Measurements from ENCODE around the gene EIF3J. TPM values are rescaled to one million over a fixed set of nuclear protein-coding genes. Genes with fewer than 3 reads are reported as not detected.
"Not testable (repeated sequence)": the region's sequence is repeated elsewhere in the genome, so short reads cannot be mapped to it uniquely, and the experiment has no call there.

The EIF3J gene
- total and polyA plus RNA-seq, 2 experiments from 2014 or later, result 25.2 to 35.9 TPM

- Histone ChIP-seq H3K4me2 (ENCODE audit: unreplicated experiment) (no peak overlapping the region), H2AFZ (no peak overlapping the region), H3F3A (ENCODE audit: insufficient read depth) (peaks cover 18% of the 10 kb centered on the region), H3K9me2 (ENCODE audit: insufficient read depth) (no peaks in the 10 kb centered on the region), H3K36me3 (ENCODE audit: low read depth) (peaks cover 39% of the 10 kb centered on the region), H3K27ac (peak overlapping the region; percentile 23), H3K4me1 (ENCODE audit: insufficient read depth) (peaks cover 12% of the 10 kb centered on the region), H4K20me1 (ENCODE audit: insufficient read depth) (no peaks in the 10 kb centered on the region), H3K9ac (peak overlapping the region; percentile 44; the same call in 1 of the 2 replicates), H3K27me3 (replicated peaks; ENCODE audit: insufficient read depth) (no peaks in the 10 kb centered on the region), H3K4me3 (no peak overlapping the region), H3K9me3 (ENCODE audit: low read depth) (no peaks in the 10 kb centered on the region), H3K79me2 (ENCODE audit: insufficient read depth) (peaks cover 100% of the 10 kb centered on the region)
- TF ChIP-seq EZH2phosphoT487 (IDR thresholded peaks at IDR 0.05; ENCODE audit: insufficient read depth, low read depth), result no peak
- TF ChIP-seq EZH2 (IDR thresholded peaks at IDR 0.05; ENCODE audit: insufficient read depth, poor library complexity, severe bottlenecking), result no peak
- WGBS, 2 experiments (ENCODE audit: low coverage in 1 of 2, low lambda C conversion rate in 2 of 2, missing lambda C conversion rate in 2 of 2), result 35 to 47% methylated on average over 3 of the region's 3 CpGs
- in situ Hi-C loops (cut with MboI), result no loop called here
- peak; percentile 66 for DNase-seq
These were observed 13.3 kb downstream of the EIF3J start for GRCh38 chr15:44550256-44550655.

DNA sequence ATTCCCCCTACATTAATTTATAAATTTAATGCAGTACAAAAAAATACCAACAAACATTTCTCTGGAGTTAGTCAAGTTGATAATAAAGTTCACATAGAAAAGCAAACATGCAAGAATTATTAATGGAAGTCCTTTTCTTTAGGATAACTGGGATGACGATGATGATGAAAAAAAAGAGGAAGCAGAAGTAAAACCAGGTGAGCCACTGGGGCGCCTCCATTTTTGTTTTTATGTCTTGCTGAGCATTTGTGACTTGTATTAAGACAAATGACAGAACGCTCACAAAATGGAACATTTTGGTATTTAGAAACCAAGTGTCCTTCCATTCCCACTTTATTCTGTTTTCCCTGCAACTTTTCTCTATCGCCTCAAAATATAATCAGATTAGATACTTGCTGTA, 13.8 kb downstream of the EIF3J start:
- H4K20me1 ChIP-seq (ENCODE audit: insufficient read depth), result no peaks in the 10 kb centered on the region
- DNase-seq, result no peak
- H3K27me3 ChIP-seq (replicated peaks; ENCODE audit: insufficient read depth), result no peaks in the 10 kb centered on the region
- no peak overlapping the region for H3K9ac ChIP-seq
- H3F3A ChIP-seq (ENCODE audit: insufficient read depth), result peaks cover 16% of the 10 kb centered on the region
- no peaks in the 10 kb centered on the region for H3K9me2 ChIP-seq (ENCODE audit: insufficient read depth)
- no peak overlapping the region for H3K27ac ChIP-seq
- in situ Hi-C loops (cut with MboI), result no loop called here
- peaks cover 44% of the 10 kb centered on the region for H3K36me3 ChIP-seq (ENCODE audit: low read depth)
- peaks cover 11% of the 10 kb centered on the region for H3K4me1 ChIP-seq (ENCODE audit: insufficient read depth)
- H3K4me2 ChIP-seq (ENCODE audit: unreplicated experiment), result no peak overlapping the region
- no peak overlapping the region for H2AFZ ChIP-seq
- WGBS, 2 experiments (ENCODE audit: low coverage in 1 of 2, low lambda C conversion rate in 2 of 2, missing lambda C conversion rate in 2 of 2), result 95 to 99% methylated on average over 4 of the region's 4 CpGs
- H3K79me2 ChIP-seq (ENCODE audit: insufficient read depth), result peaks cover 100% of the 10 kb centered on the region
- no peak overlapping the region for H3K4me3 ChIP-seq
- H3K9me3 ChIP-seq (ENCODE audit: low read depth), result no peaks in the 10 kb centered on the region
- TF ChIP-seq EZH2phosphoT487 (IDR thresholded peaks at IDR 0.05; ENCODE audit: insufficient read depth, low read depth) (no peak), EZH2 (IDR thresholded peaks at IDR 0.05; ENCODE audit: insufficient read depth, poor library complexity, severe bottlenecking) (no peak)

DNA sequence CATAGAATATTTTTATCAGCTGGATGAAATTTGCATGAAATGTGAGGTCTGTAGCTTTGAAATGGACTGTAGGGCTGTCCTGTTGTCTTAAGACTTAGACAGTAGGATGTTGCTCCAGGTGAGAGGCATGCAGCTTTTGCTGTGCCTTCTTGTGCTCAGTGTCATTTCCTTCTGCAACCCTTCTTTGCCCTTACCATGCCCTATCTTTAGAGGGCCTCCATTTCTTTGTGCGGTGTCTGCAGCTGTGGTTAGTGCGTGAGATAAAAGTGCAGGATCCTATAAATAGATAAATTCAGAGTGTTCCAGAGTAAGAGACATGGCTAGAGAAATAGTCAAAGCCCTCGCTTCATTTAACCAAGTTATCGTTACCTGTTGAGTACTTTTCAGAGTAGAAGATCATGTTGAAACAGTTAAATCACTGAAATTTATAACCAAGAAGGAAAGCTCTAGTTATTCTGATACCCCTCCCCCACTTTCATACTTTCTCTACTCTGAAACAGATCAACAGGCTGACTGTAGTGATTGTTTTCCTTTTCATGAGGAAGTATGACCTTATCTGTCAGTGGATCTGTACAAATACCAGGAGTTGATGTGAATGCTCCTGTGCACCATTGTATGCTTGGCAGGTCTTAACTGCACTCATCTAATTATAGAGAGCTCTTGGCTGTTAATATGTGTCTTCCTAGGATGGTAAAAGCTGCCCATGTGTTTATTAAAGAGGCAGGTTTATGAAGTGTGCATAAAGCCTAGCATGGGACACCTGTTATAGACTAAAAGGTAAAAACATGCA, 18.2 kb downstream of the EIF3J start:
- Histone ChIP-seq H3K27me3 (replicated peaks; ENCODE audit: insufficient read depth) (no peaks in the 10 kb centered on the region), H3K9me3 (ENCODE audit: low read depth) (no peaks in the 10 kb centered on the region), H2AFZ (no peak overlapping the region), H3K36me3 (ENCODE audit: low read depth) (peaks cover 79% of the 10 kb centered on the region), H3K4me3 (no peak overlapping the region), H3K9me2 (ENCODE audit: insufficient read depth) (no peaks in the 10 kb centered on the region), H3K79me2 (ENCODE audit: insufficient read depth) (peaks cover 87% of the 10 kb centered on the region), H3K27ac (no peak overlapping the region), H3K4me1 (ENCODE audit: insufficient read depth) (no peaks in the 10 kb centered on the region), H3K4me2 (ENCODE audit: unreplicated experiment) (no peak overlapping the region), H3F3A (ENCODE audit: insufficient read depth) (peaks cover 7% of the 10 kb centered on the region; the same call in 1 of the 2 replicates), H4K20me1 (ENCODE audit: insufficient read depth) (no peaks in the 10 kb centered on the region), H3K9ac (no peak overlapping the region)
- WGBS, 2 experiments (ENCODE audit: low coverage in 1 of 2, low lambda C conversion rate in 2 of 2, missing lambda C conversion rate in 2 of 2), result 96% methylated on average over 4 of the region's 4 CpGs
- TF ChIP-seq EZH2 (IDR thresholded peaks at IDR 0.05; ENCODE audit: insufficient read depth, poor library complexity, severe bottlenecking), result no peak
- no peak for TF ChIP-seq EZH2phosphoT487 (IDR thresholded peaks at IDR 0.05; ENCODE audit: insufficient read depth, low read depth)
- in situ Hi-C loops (cut with MboI), result no loop called here
- no peak for DNase-seq

GRCh38 chr15:44560926-44561325, 24.0 kb downstream of the EIF3J start:
- H3K9ac ChIP-seq; H2AFZ ChIP-seq; H3K4me1 ChIP-seq (ENCODE audit: insufficient read depth); H3K4me3 ChIP-seq; DNase-seq; H3K4me2 ChIP-seq (ENCODE audit: unreplicated experiment); H3K9me3 ChIP-seq (ENCODE audit: low read depth); H3K27ac ChIP-seq; H3K27me3 ChIP-seq (replicated peaks; ENCODE audit: insufficient read depth); in situ Hi-C loops (cut with MboI); H3K9me2 ChIP-seq (ENCODE audit: insufficient read depth); H4K20me1 ChIP-seq (ENCODE audit: insufficient read depth): not testable (repeated sequence)
- Histone ChIP-seq H3K36me3 (ENCODE audit: low read depth) (peaks cover 84% of the 10 kb centered on the region), H3F3A (ENCODE audit: insufficient read depth) (peaks cover 46% of the 10 kb centered on the region), H3K79me2 (ENCODE audit: insufficient read depth) (peaks cover 29% of the 10 kb centered on the region)

Measured in GM23248 (cell line).